ENCODE results near the gene GOLT1B.

The GOLT1B gene

DNA sequence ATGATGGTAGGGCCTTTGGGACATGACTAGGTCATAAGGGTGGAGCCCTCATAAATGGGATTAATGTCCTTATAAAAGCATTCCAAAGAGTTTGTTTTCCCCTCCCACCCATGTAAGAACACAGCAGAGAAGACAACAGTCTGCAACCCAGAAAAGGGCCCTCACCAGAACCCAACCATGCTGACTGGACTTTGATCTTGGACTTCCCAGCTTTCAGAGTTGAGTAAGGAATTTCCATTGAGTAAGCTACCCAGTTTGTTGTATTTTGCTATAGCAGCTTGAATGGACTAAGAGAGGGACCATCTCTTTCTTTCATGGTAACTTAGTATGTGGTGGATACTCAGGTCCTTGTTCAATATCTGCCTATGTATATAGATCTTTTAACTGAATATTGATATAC, 21.6 kb downstream of the GOLT1B start:
- no peak for DNase-seq (ENCODE audit: low read depth in 2 of 2)

GRCh38 chr12:21526053-21526452, 24.5 kb downstream of the GOLT1B start, which contains the start of gene SPX:
Gene SPX, plus strand, starts transcription at chr12:21526296. Its CDS starts 177 bp downstream, at chr12:21526473.
- DNase-seq (ENCODE audit: low read depth in 2 of 2), result no peak

- DNase-seq (ENCODE audit: low read depth in 2 of 2), result no peak
Observed at GRCh38 chr12:21526721-21527345, 25.2 kb downstream of the GOLT1B start.

DNA sequence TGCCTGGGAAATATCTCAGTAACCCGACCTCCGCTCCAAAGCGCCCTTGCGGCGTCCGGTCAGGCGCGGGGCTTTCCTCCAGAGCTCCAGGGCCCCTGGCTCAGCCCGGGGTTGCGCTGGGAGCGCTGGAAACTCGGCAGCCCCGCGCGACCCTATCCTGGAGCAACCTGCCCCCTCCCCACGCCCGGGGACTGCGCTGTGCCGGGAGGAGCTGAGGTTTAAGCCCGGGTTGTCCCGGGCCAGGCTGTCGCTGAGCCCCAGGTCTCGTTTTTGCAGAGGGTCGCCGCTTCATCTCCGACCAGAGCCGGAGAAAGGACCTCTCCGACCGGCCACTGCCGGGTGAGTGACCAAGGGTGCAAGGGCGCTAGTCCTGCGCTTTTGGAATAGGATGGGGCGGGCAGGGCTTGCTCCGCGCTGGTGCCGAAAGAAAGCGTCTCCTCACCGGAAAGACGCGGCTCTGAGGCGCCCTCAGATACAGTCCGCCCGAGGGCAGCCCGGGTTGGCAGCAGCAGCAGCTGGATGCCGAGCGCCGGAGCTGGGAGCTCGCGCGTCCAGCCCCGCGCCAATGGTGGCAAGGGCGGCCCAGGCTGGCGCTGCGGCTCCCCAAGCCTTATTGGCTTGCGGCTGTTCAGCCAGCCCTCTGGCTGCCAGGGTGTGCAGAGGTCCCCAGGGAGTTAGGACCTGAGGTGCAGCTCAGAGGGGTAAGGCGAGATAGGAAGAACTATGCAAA, 26.0 kb downstream of the GOLT1B start:
- DNase-seq (ENCODE audit: low read depth in 2 of 2), result peak in 1 of 2 donors; percentile 16

DNA sequence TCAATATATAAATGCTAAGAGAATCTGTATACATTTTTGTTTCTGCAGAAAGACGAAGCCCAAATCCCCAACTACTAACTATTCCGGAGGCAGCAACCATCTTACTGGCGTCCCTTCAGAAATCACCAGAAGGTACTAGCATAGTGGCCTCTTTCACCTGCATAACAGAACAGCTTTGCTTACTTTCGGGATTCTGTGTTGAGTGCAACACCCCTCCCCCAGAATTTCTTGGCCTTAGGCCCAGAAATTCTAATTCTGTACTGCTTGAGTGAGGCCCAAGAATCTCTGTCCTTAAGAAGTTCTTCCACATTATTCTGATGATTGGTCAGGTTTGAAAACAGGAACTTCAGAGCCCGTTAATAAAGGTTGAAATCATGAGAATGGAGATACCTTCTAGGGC, 27.4 kb downstream of the GOLT1B start:
- DNase-seq (ENCODE audit: low read depth in 2 of 2), result no peak

DNA sequence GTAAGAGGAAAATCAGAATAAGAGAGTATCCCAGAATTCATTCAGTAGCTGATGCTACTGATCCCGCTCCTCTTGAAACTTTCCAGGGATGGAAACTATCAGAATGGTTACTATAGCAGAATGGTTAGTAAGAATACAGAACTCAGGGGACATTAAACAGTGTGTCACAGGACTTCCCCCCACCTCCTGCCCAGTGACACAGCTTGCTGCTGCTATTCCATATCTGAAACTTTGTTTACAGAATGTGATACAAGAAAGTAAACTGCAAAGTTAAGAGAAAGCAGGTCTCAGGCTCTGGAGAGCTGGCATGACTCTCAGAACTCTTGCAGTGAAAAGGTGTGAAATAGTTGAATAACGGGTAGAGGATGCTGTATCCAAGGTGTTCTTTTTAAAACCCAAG, 27.9 kb downstream of the GOLT1B start:
- DNase-seq (ENCODE audit: low read depth in 2 of 2), result no peak

- DNase-seq (ENCODE audit: low read depth in 2 of 2), result no peak
Observed at GRCh38 chr12:21538061-21538653, 36.6 kb downstream of the GOLT1B start.

- DNase-seq (ENCODE audit: low read depth in 2 of 2), result no peak
Observed at GRCh38 chr12:21539797-21540196, 38.2 kb downstream of the GOLT1B start.

- no peak for DNase-seq (ENCODE audit: low read depth in 2 of 2)
Observed at GRCh38 chr12:21541773-21542172, 40.2 kb downstream of the GOLT1B start.

- DNase-seq (ENCODE audit: low read depth in 2 of 2), result no peak
Observed at GRCh38 chr12:21542403-21542802, 40.8 kb downstream of the GOLT1B start.

DNA sequence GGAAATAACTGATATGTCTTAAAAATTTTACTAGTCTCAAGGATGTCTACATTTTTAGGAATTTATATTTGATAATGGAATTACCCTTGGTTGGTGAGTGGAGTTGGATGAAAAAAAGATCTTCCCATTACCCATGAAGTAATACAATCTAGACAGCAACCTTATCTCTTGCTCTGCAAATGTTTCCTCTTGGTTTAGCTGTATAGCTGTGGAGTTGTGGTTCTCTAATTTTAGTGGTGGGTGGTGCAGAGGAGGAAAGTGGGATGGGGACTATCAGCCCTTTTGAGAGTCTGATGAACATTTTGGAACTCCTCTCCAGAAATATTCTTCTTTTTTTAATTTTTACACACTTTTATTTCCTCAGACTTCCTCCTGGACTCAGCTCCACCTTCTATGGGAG, 41.6 kb downstream of the GOLT1B start:
- DNase-seq (ENCODE audit: low read depth in 2 of 2), result no peak

- no peak for DNase-seq (ENCODE audit: low read depth in 2 of 2)
Observed at GRCh38 chr12:21545557-21545956, 44.0 kb downstream of the GOLT1B start.

GRCh38 chr12:21546716-21547115, 45.1 kb downstream of the GOLT1B start:
- DNase-seq (ENCODE audit: low read depth in 2 of 2), result no peak

DNA sequence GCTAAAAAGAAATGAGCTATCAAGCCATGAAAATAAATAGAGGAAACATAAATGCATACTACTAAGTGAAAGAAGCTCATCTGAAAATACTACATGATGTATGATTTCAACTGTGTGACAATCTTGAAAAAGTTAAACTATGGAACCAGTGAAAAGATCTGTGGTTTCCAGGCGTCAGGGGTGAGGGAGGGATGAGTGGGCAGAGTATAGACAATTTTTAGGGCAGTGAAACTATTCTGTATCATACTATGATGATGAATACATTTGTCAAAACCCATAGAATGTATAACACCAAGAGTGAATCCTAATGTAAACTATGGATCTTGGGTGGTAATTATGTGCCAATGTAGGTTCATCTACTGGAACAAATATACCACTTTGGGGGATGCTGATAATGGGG, 45.8 kb downstream of the GOLT1B start:
- no peak for DNase-seq (ENCODE audit: low read depth in 2 of 2)

DNA sequence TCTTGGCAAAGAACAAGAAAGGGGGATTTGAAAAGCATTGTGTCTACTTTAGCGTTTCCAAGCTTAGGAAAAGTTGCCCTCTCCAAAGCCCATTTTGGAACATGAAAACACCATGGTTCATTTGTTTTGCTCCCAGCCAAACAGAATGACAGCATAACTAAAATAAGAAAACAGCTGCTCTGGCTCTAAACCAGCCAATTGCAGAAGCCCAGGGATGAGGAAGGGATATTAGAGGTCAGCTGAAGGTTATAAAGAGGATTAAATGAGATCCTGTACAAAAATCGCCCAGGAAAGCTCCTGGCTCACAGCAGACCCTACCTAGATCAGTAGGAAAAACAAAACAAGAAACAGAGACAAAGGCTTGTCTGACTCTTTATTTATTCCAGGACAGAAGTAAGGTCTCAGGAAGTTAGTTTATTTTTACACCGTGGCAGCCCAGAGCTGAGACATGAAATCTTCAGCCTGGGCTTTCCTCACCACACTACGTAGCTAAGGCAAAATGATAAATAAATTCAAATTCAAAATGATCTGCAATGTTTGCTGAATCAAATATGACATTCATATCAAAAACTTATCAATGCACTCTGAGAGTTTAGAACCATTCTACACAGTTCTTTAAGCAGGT, 50.4 kb downstream of the GOLT1B start:
- DNase-seq (ENCODE audit: low read depth in 2 of 2), result no peak

DNA sequence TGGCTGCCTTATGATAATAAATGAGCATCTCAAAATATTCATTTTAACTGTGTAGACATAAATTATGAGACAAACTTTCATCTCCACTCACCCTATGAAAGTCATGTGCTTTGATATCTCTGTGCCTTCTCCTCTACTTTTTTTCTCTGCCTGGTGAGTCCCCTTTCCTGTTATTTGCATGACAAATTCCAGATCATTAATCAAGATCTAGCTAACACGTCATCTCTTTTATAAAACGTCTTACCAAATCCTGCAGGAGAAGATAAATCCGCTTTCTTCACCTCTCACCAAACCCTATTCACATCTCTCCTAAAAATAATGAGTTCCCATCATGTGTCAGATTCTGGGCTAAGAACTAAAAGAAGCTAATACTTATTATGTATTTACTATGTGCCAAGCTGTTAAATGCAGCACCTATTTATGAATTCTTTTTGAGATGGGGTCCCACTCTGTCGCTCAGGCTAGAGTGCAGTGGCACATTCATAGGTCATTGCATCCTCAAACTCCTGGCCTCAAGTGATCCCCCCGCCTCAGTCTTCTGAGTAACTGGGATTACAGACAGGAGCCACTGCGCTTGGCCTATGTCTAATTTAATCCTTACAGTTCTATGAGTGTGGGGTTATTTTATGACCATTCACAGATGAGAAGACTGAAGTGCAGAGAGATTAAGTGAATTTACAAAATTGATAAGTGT, 51.2 kb downstream of the GOLT1B start:
- no peak for DNase-seq (ENCODE audit: low read depth in 2 of 2)

- DNase-seq (ENCODE audit: low read depth in 2 of 2), result no peak
Observed at GRCh38 chr12:21553329-21553675, 51.7 kb downstream of the GOLT1B start.

- DNase-seq (ENCODE audit: low read depth in 2 of 2), result no peak
Observed at GRCh38 chr12:21558100-21558679, 56.6 kb downstream of the GOLT1B start.

GRCh38 chr12:21559855-21560569, 58.4 kb downstream of the GOLT1B start:
- no peak for DNase-seq (ENCODE audit: low read depth in 2 of 2)

DNA sequence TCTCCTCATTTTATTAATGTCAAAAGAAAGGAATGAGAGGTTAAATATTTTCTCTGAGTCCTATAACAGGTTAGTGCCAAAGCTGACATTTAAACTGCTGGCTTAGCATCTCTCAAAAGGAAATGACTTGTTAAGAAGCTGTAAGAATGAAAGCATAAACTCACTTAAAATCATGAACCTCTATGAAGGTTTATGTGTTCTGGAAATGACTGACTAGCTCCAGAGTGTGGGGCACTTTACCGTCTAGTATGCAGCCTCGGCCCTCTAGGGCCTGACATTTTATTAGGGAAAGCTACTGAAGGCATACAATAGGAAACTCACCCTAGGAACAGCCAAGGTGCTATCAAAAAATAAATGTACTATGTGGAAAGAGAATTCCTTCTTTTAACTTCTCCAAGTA, 59.6 kb downstream of the GOLT1B start:
- DNase-seq (ENCODE audit: low read depth in 2 of 2), result no peak

DNA sequence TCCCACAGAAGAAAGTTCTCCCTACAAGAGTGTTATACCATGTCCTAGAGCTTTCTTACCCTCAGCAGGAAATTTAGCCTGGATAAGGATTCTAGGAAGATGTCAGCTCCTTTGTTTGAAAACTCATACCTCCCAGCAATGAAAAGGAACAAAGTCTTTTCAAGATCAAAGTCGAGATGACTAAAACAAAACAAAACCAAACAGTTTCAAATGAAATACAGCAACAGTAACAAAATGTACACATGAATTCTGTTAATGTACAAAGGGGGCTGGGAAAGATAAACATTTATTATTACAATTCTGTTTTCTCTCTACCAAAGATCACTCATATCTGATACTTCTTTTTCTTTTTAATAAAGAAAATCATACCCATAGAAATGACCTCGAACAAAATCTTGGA, 61.3 kb downstream of the GOLT1B start:
- DNase-seq (ENCODE audit: low read depth in 2 of 2), result no peak
